NCI-H446 treated with DMSO at 0.1 percent for 48 hours (cell line): ENCODE data around the gene RTF2.
"Not testable (repeated sequence)": the region's sequence is repeated elsewhere in the genome, so short reads cannot be mapped to it uniquely, and the experiment has no call there.

Experiments used
- DNase-seq: peaks from one replicate; lab custom pipeline; 2025; lab: John Stamatoyannopoulos, UW

RTF2 gene

DNA sequence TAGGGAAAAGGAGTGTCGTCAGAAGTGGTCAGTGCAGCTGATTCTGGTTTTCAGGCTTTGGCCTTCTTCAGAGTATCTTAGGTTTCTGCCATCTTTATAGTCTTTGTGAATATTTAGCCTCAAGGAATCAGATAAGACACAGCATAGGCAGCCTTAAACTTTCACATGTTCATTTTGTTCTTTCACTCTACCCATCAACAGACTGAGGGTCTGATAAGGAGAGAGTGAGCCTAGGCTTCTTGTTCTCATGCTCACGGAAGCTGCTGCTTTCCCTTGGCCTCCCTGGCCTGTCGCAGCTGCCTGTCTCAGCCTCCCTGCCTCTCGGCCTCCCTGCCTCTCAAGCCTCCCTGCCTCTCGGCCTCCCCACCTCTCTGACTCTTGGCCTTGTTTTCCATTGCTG lies 20.1 kb downstream of the RTF2 start:
- DNase-seq, result no peak

GRCh38 chr20:56501116-56501515 lies 32.7 kb downstream of the RTF2 start:
- no peak for DNase-seq

- DNase-seq, result no peak
Measured at GRCh38 chr20:56503916-56504315, 35.5 kb downstream of the RTF2 start.

DNA sequence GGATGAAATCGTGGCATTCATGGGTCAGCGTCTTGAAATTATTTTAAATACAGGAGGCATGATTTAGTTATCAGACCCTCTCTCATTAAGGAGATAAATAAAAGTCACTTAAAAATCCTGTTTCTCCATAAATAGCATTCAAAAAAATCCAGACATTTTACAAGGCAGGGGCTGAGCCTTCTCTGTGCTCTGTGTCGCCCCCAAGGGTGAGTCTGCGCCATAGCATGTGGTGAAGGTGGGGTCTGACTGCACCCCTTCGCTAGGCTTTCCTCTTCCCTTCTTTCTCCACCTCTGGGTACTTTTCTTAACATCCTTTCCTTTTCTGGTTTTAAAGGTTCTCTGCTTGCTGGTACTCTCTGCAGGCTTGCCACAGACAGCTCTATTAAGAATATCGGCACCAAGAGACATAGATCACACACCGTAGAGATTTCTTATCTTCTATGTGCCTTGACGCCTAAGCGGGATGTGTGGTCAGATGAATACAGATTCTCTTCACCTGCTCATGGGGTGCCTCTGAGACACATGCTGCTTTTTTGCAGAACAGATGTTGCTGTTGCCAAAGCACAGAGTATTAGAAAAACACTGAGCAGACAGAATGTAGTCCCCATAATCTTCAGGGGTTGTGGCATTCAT lies 36.1 kb downstream of the RTF2 start:
- DNase-seq, result no peak

GRCh38 chr20:56506103-56506502 lies 37.7 kb downstream of the RTF2 start:
- DNase-seq, result no peak

GRCh38 chr20:56511926-56512325 lies 43.5 kb downstream of the RTF2 start:
- no peak for DNase-seq

GRCh38 chr20:56513161-56514150 lies 45.0 kb downstream of the RTF2 start:
- no peak for DNase-seq

DNA sequence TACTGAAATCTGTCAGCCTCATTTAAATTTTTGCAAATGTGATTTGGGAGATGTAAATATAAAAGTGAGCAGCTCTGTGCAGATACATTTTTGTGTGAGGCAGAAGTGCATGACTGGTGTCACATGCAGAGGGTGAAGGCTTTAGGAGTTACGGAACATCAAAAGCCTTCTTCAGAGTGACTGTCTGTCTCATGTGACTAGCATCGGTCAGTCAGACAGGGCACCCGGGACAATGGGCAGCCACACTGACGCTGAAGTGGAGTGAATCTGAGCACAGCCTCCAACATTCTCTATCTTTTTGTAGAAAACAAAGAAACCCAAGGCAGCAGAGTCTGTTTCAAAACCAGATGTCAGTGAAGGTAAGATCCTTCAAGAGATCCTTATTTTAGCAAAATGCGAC lies 48.2 kb downstream of the RTF2 start:
- no peak for DNase-seq

- DNase-seq, result no peak
Measured at GRCh38 chr20:56517211-56517610, 48.8 kb downstream of the RTF2 start.

- no peak for DNase-seq
Measured at GRCh38 chr20:56517641-56518040, 49.2 kb downstream of the RTF2 start.

DNA sequence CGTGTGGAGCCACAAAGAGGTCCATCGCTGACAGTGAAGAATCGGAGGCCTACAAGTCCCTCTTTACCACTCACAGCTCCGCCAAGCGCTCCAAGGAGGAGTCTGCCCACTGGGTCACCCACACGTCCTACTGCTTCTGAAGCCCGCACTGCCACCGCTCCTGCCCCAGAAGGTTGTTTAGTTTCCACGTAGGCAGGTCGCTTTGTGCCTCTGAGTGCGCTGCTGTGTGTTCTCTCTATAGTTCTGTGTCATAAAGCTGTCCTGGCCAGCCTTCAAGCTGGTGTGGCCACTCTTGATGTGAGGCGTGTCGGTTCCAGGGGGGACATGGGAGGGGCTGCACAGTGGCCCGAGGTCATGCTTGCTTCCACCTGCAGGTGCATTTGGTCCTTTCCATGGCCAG lies 49.7 kb downstream of the RTF2 start:
- no peak for DNase-seq

- DNase-seq, result no peak
Measured at GRCh38 chr20:56518721-56519398, 50.4 kb downstream of the RTF2 start.

DNA sequence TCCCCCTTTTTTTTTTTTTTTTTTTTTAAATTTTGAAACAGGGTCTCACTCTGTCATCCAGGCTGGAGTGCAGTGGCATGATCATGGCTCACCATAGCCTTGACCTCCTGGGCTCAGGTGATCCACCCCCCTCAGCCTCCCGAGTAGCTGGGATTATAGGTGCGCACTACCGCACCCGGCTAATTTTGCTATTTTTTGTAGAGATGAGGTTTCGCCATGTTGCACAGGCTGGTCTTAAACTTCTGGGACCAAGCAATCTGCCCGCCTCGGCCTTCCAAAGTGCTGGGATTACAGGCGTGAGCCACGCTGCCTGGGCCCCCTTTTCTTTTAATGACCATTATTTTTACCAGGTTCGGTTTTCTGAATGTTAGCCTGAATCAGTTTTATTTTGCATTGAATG lies 51.1 kb downstream of the RTF2 start:
- no peak for DNase-seq

DNA sequence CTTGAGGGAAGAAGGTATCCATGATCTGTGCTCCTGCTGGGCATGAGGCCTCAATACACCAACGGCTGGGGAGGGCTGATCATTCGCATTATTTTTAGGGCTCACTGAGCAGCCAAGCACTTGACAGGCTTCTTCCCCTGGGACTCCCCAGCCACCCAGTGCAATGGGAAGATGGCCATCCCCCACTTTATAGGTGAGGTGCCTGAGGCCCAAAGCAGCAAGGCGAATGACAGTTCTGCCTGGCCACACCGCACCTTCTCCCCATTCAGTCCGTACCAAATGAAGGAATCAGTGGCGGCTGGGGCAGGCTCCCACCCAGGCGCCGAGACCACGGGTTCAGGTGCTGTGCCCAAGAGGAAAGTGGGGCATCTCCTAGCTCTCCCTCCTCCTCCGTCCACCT lies 51.8 kb downstream of the RTF2 start:
- DNase-seq, result no peak

DNA sequence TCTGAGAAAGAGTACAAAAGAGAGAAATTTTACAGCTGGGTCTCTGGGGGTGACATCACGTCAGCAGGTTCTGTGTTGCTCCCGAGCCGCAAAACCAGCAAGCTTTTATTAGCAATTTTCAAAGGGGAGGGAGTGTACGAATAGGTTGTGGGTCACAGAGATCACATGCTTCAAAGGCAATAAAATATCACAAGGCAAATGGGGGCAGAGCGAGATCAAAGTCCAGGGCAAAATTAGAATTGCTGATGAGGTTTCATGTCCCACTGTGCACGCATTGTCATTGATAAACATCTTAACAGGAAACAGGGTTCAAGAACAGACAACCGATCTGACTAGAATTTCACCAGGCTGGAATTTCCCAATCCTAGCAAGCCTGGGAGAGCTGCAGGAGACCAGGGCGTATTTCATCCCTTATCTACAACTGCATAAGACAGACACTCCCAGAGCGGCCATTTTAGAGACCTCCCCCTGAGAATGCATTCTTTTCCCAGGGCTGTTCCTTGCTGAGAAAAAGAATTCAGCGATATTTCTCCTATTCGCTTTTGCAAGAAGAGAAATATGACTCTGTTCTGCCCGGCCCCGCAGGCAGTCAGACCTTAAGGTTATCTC lies 52.4 kb downstream of the RTF2 start:
- DNase-seq, result not testable (repeated sequence)

DNA sequence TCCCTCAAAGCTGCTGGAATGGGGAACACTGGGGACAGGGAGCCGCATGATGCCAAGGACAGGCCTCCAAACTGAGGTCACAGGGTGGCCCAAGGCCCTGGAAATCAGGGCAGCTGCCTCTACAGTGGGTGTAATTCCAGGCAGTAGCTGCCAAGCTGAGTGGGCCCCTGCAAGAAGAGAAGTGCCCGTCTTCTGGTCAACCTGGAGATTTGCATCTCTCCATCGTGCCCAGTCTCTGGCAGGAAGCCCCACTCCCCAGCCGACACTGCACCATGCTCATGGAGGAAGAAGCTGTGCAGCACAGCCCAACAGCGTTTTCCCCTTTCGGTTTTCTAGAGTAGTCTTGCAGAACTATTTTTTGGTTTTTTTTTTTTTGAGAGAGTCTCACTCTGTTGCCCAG lies 53.9 kb downstream of the RTF2 start:
- no peak for DNase-seq

DNA sequence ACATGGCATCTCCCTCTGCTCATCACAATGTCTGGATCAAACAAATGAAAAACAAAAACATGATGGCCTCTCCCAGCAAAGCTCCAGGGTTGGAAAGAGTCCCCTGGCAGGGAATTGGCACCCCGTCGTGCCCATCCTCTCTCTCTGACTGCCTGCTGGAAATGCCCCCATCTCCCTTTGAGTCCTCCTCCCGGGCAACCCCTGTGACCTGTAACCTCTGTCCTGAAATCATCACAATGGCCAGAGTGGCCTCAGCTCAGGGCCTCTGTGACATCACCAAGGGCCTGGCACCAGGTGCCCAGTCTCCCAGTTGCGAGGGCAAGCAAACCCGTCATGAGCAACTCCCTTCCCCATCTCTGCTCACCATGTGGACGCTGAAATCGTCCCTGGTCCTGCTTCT lies 56.0 kb downstream of the RTF2 start, which contains the start of gene FAM209A:
FAM209A (plus strand) TSS at position 301 of the 400 bp plus-strand sequence; CDS start at position 366, 65 bp downstream.
- not testable (repeated sequence) for DNase-seq

- no peak for DNase-seq
Measured at GRCh38 chr20:56527521-56527920, 59.1 kb downstream of the RTF2 start.

DNA sequence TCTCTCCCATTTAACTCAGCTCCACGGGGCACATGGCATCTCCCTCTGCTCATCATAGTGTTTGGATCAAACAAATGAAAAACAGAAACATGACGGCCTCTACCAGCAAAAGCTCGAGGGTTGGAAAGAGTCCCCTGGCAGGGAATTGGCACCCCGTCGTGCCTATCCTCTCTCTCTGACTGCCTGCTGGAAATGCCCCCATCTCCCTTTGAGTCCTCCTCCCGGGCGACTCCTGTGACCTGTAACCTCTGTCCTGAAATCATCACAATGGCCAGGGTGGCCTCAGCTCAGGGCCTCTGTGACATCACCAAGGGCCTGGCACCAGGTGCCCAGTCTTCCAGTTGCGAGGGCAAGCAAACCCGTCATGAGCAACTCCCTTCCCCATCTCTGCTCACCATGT lies 64.5 kb downstream of the RTF2 start, which contains the start of gene FAM209B:
FAM209B (plus strand) TSS at position 301 of the 400 bp plus-strand sequence; CDS start at position 397, 96 bp downstream.
- DNase-seq, result not testable (repeated sequence)

DNA sequence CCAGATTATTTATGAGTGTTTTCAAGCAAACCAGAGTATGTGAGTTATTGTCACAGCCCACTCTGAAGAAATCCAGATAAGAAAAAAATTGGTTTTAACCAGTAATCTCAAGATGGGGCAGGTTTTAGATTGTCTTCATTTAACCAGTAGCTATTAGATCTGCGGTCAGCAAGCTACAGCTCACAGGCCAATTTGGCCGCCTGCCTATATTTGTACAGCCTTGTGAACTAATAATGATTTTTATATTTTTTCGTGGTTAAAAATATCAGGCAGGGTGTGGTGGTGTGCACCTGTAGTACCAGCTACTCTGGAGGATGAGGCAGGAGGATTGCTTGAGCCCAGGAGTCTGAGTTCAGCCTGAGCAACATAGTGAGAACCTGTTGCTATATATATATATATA lies 69.6 kb downstream of the RTF2 start:
- DNase-seq, result no peak

GRCh38 chr20:56540415-56540814 lies 72.0 kb downstream of the RTF2 start:
- DNase-seq, result no peak

GRCh38 chr20:56542489-56543030 lies 74.1 kb downstream of the RTF2 start:
- no peak for DNase-seq
